ENCODE measurements around the gene NXPE3. TPM values are rescaled to one million over a fixed set of nuclear protein-coding genes. Genes with fewer than 3 reads are reported as not detected.

The NXPE3 gene
- total and polyA plus RNA-seq, 2 of the 8 experiments (the other 6 are each of a cell fraction or from before 2014, with no cell fraction given): 10.9 to 22.7 TPM

DNA sequence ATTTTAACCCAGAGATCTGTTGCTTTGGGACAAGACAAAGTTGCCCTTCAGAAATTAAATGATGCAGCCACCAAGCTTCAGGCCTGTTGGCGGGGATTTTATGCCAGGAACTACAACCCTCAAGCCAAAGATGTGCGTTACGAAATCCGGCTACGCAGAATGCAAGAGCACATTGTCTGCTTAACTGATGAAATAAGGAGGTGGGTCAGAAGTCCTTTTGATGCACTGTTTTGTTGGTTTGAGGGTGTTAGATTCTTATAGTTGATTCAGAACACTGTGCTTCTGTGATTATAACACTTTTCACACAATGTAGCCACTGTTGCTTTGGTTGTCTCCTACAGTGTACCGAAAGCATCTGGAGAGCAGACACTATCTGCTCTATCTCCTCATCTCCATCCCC, 20.8 kb upstream of the NXPE3 start:
- DNase-seq (ENCODE audit: low read depth in 1 of 2, low spot score in 2 of 2) (no peak), FAIRE-seq (no peak)
- H3K23me2 ChIP-seq (ENCODE audit: low read depth, low read length): no peaks in the 10 kb centered on the region
- no peak overlapping the region for H2BK120ac ChIP-seq (replicated peaks; ENCODE audit: low read depth, low read length)
- no peak overlapping the region for H2AK5ac ChIP-seq (ENCODE audit: low read depth, low read length)
- POLR2A ChIA-PET (ENCODE audit: partially characterized antibody): no interaction called here
- H3K27me3 ChIP-seq (replicated peaks in 1 of 4; ENCODE audit: control insufficient read depth in 3 of 4, extremely low read depth in 1 of 4, insufficient read depth in 3 of 4, low read length in 3 of 4): no peaks in the 10 kb centered on the region
- no peaks in the 10 kb centered on the region for H3K79me2 ChIP-seq (ENCODE audit: control insufficient read depth in 1 of 2, insufficient read depth in 2 of 2, low read length in 2 of 2)
- no peak overlapping the region for H3K4me2 ChIP-seq (ENCODE audit: insufficient read depth in 1 of 2, low read depth in 2 of 2, low read length in 2 of 2)
- TF ChIP-seq CTBP2 (IDR thresholded peaks at IDR 0.05; ENCODE audit: borderline replicate concordance, insufficient read depth, insufficient read length, low read length) (no peak), TEAD4 (IDR thresholded peaks at IDR 0.05; ENCODE audit: low read depth, low read length) (no peak), KDM5A (IDR thresholded peaks at IDR 0.05; ENCODE audit: low read length) (no peak), TCF12 (IDR thresholded peaks at IDR 0.05; ENCODE audit: low read depth, low read length) (no peak), TAF7 (optimal IDR thresholded peaks at IDR 0.05; ENCODE audit: borderline replicate concordance, low read depth, low read length) (no peak), EP300 (IDR thresholded peaks at IDR 0.05; ENCODE audit: borderline replicate concordance in 1 of 2, low read depth in 2 of 2, low read length in 2 of 2) (no peak), GTF2F1 (IDR thresholded peaks at IDR 0.05; ENCODE audit: borderline replicate concordance, low read depth, low read length) (no peak)
- TF ChIP-seq, protein P1, sequence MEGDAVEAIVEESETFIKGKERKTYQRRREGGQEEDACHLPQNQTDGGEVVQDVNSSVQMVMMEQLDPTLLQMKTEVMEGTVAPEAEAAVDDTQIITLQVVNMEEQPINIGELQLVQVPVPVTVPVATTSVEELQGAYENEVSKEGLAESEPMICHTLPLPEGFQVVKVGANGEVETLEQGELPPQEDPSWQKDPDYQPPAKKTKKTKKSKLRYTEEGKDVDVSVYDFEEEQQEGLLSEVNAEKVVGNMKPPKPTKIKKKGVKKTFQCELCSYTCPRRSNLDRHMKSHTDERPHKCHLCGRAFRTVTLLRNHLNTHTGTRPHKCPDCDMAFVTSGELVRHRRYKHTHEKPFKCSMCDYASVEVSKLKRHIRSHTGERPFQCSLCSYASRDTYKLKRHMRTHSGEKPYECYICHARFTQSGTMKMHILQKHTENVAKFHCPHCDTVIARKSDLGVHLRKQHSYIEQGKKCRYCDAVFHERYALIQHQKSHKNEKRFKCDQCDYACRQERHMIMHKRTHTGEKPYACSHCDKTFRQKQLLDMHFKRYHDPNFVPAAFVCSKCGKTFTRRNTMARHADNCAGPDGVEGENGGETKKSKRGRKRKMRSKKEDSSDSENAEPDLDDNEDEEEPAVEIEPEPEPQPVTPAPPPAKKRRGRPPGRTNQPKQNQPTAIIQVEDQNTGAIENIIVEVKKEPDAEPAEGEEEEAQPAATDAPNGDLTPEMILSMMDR (IDR thresholded peaks at IDR 0.05; ENCODE audit: control extremely low read depth in 1 of 3, insufficient read depth in 1 of 3, low read depth in 1 of 3, low read length in 3 of 3): no peak
- H2AFZ ChIP-seq (ENCODE audit: low read length): no peak overlapping the region
- no peak overlapping the region for H2BK20ac ChIP-seq (ENCODE audit: low read length)
- peaks cover 0 to 9% of the 10 kb centered on the region in 2 experiments; a peak in 2 of 4 replicates for H3K9me3 ChIP-seq (ENCODE audit: insufficient read depth in 2 of 2, low read depth in 1 of 2, low read length in 1 of 2)
- H3K27ac ChIP-seq (ENCODE audit: low read depth, low read length): no peak overlapping the region
- H2BK5ac ChIP-seq (ENCODE audit: low read depth, low read length): no peak overlapping the region
- H3K79me1 ChIP-seq (ENCODE audit: low read depth, low read length): no peaks in the 10 kb centered on the region
- H4K20me1 ChIP-seq (replicated peaks in 1 of 2; ENCODE audit: control insufficient read depth in 1 of 2, insufficient read depth in 2 of 2, low read length in 2 of 2): no peaks in the 10 kb centered on the region
- H3K4me1 ChIP-seq (replicated peaks in 1 of 4; ENCODE audit: control insufficient read depth in 3 of 4, insufficient read depth in 4 of 4, low read length in 3 of 4): no peaks in the 10 kb centered on the region
- CTCF ChIA-PET (ENCODE audit: partially characterized antibody): interaction anchor here (0.7 kb wide), 1 partner anchor 56 kb away, joined by 3 read pairs; no protein-coding TSS in a partner anchor
- H2BK12ac ChIP-seq (ENCODE audit: low read depth, low read length): no peak overlapping the region
- no peak overlapping the region for H3K56ac ChIP-seq (replicated peaks; ENCODE audit: insufficient read length, low read depth, low read length)
- H4K8ac ChIP-seq (ENCODE audit: extremely low read depth, insufficient read depth, low read length): no peak overlapping the region
- WGBS, 2 experiments (ENCODE audit: extremely low coverage in 1 of 2, insufficient coverage in 1 of 2, insufficient read length in 1 of 2, insufficient replicate concordance in 2 of 2, low coverage in 1 of 2, low lambda C conversion rate in 2 of 2, missing lambda C conversion rate in 1 of 2): 97% methylated on average over 6 of the region's 6 CpGs; no CpG with 5 or more reads in 1 of the 2 experiments
- no peak overlapping the region for H3K9ac ChIP-seq (replicated peaks in 1 of 4; ENCODE audit: extremely low read depth in 1 of 4, low read depth in 3 of 4, low read length in 3 of 4)
- H3K4ac ChIP-seq (replicated peaks; ENCODE audit: insufficient read length, low read depth, low read length): no peak overlapping the region
- H3K18ac ChIP-seq (ENCODE audit: extremely low read depth, low read length): no peak overlapping the region
- no peak overlapping the region for H3K23ac ChIP-seq (ENCODE audit: insufficient read length)
- no peak overlapping the region for H3K4me3 ChIP-seq (ENCODE audit: extremely low read depth in 1 of 4, insufficient read depth in 2 of 4, low read depth in 3 of 4, low read length in 4 of 4)
- H3K36me3 ChIP-seq (ENCODE audit: control insufficient read depth in 2 of 4, insufficient read depth in 4 of 4, low read length in 3 of 4): peaks cover 5 to 38% (median 31%) of the 10 kb centered on the region in 4 experiments; a peak in 7 of 8 replicates
- no peak overlapping the region for H4K91ac ChIP-seq (replicated peaks; ENCODE audit: insufficient read length, low read length)
- no peak overlapping the region for H3K14ac ChIP-seq (ENCODE audit: insufficient read length)
- no peak overlapping the region for H4K5ac ChIP-seq (ENCODE audit: insufficient read length, low read depth, low read length)
- H2BK15ac ChIP-seq (ENCODE audit: low read length): no peak overlapping the region
